Neural progenitor cell (in vitro differentiated cells): ENCODE data around the gene ZNF518B. TPM values are rescaled to one million over a fixed set of nuclear protein-coding genes. Genes with fewer than 3 reads are reported as not detected.

Experiments
- DNase-seq: peaks from one replicate; pipeline ENCODE4 v3.0.0-alpha.2; 2016; ENCODE audit warnings: low spot score
- H2AFZ ChIP-seq: fragments of 200-600 bp; sonication (generic); replicated peaks from 2 replicates; pipeline ENCODE4 v1.6.1; 2016; ENCODE audit warnings: antibody characterized with exemption
- H3F3A ChIP-seq: fragments of 200-600 bp; sonication (generic); 2 replicates; pipeline ENCODE4 v1.6.1; 2016; ENCODE audit warnings: antibody characterized with exemption, low read depth
- H3K27ac ChIP-seq: fragments of 200-600 bp; sonication (generic); 2 replicates; pipeline ENCODE4 v1.5.1; 2016; ENCODE audit warnings: mild to moderate bottlenecking
- H3K27me3 ChIP-seq: fragments of 200-600 bp; sonication (generic); 2 replicates; pipeline ENCODE4 v1.6.1; 2016; ENCODE audit warnings: mild to moderate bottlenecking, moderate library complexity
- H3K36me3 ChIP-seq: fragments of 200-600 bp; sonication (generic); 2 replicates; pipeline ENCODE4 v1.5.1; 2016
- H3K4me1 ChIP-seq: fragments of 200-600 bp; sonication (generic); 2 replicates; pipeline ENCODE4 v1.6.1; 2016; ENCODE audit warnings: mixed run types
- H3K4me2 ChIP-seq: fragments of 200-600 bp; sonication (generic); 2 replicates; pipeline ENCODE4 v1.6.1; 2016
- H3K4me3 ChIP-seq: fragments of 200-600 bp; sonication (generic); 2 replicates; pipeline ENCODE4 v1.5.1; 2016
- H3K79me2 ChIP-seq: fragments of 200-600 bp; sonication (generic); 2 replicates; pipeline ENCODE4 v1.6.1; 2016; ENCODE audit warnings: low read depth
- H3K9ac ChIP-seq: fragments of 200-600 bp; sonication (generic); 2 replicates; pipeline ENCODE4 v1.6.1; 2016
- H3K9me3 ChIP-seq: fragments of 200-600 bp; sonication (generic); 2 replicates; pipeline ENCODE4 v1.5.1; 2016; ENCODE audit warnings: low read depth
- H4K20me1 ChIP-seq: fragments of 200-600 bp; sonication (generic); 2 replicates; pipeline ENCODE4 v1.6.1; 2016; ENCODE audit warnings: low read depth
- H3K27ac Mint-ChIP-seq: 3 replicates; pipeline ENCODE4 v1.8.0; 2021; ENCODE audit warnings: mixed read lengths
- H3K27me3 Mint-ChIP-seq: 2 replicates; pipeline ENCODE4 v1.8.0; 2022; ENCODE audit warnings: low read depth, mild to moderate bottlenecking, inconsistent platforms, moderate library complexity, mixed read lengths; ENCODE audit not compliant: insufficient read depth
- H3K36me3 Mint-ChIP-seq: 3 replicates; pipeline ENCODE4 v1.8.0; 2021; ENCODE audit warnings: mixed read lengths
- H3K4me1 Mint-ChIP-seq: 3 replicates; pipeline ENCODE4 v1.8.0; 2021; ENCODE audit warnings: mixed read lengths
- H3K4me3 Mint-ChIP-seq: 3 replicates; pipeline ENCODE4 v1.8.0; 2021; ENCODE audit warnings: mild to moderate bottlenecking, moderate library complexity, mixed read lengths
- H3K9me3 Mint-ChIP-seq: 3 replicates; pipeline ENCODE4 v1.8.0; 2020; ENCODE audit warnings: mixed read lengths
- EZH2 ChIP-seq: fragments of 200-600 bp; sonication (generic); IDR thresholded peaks from 2 replicates; pipeline ENCODE4 v1.6.1; 2017; ENCODE audit warnings: antibody characterized with exemption, mild to moderate bottlenecking, moderate library complexity
- EZH2phosphoT487 ChIP-seq: fragments of 200-600 bp; sonication (generic); IDR thresholded peaks from 2 replicates; pipeline ENCODE4 v1.6.1; 2017; ENCODE audit warnings: antibody characterized with exemption
- total RNA-seq: library from RNA; depleted of rRNA; stranded (reverse); fragments of >200 nt; gene quantifications from 2 replicates; pipeline ENCODE4 v1.2.3, GENCODE V29; 2015; ENCODE audit warnings: low replicate concordance
- TF ChIP-seq, protein P1 (sequence below): fragments of 200-600 bp; sonication (generic); IDR thresholded peaks from 2 replicates; pipeline ENCODE4 v1.5.1; 2017; ENCODE audit warnings: antibody characterized with exemption, mild to moderate bottlenecking

ZNF518B gene
- total RNA-seq, 1 donor from 2014 or later, result 158 TPM

DNA sequence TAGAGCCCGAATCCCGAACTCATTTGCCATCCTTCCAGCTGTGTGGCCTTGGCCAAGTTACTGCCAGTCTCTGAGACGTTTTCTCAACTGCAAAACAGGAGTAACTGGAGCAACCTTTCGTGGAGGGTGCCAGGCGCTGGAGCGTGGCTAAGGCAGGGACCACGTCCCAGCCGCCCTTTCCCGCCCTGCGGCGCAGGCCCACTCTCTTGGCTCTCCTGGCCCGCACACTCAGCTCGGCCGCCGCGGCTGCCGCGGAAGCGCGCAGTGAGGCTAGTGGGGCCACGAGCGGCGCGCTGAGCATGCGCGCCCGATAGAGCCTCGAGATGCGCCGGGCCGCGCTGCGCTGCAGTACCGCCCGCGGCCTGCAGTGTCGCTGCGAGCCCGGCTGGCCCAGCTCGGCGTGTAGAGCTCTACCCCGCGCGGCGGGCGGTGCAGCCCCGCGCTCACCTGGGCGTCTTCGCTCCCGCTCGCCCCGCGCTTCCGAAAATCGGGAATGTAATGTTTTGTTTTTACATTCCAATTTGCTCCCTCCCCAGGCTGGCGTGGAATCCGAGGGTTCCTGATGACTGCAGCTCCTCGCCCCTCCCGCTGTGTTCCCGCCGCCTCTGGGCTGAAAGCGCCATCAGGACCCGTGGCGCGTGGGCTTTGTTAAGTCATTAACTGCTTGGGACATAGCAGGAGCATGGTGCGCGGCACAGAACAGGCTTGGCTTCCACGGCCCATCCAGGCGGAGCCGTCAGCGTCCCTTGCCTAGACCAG, 4.0 kb upstream of the ZNF518B start:
- no peak overlapping the region for H3K27ac Mint-ChIP-seq
- Histone ChIP-seq H3K27me3 (peaks cover 77% of the 10 kb centered on the region), H3K36me3 (no peaks in the 10 kb centered on the region), H3K9me3 (no peaks in the 10 kb centered on the region), H2AFZ (peak overlapping the region; percentile 98), H3K79me2 (peaks cover 5% of the 10 kb centered on the region), H3K27ac (no peak overlapping the region), H3K4me2 (peak overlapping the region; percentile 80), H3F3A (peaks cover 16% of the 10 kb centered on the region), H3K4me3 (peak overlapping the region; percentile 55), H3K9ac (no peak overlapping the region), H3K4me1 (no peaks in the 10 kb centered on the region), H4K20me1 (no peaks in the 10 kb centered on the region)
- H3K27me3 Mint-ChIP-seq, result peaks cover 12% of the 10 kb centered on the region
- peak overlapping the region; percentile 85 for H3K4me3 Mint-ChIP-seq
- peaks cover 3% of the 10 kb centered on the region for H3K4me1 Mint-ChIP-seq
- TF ChIP-seq, protein P1, sequence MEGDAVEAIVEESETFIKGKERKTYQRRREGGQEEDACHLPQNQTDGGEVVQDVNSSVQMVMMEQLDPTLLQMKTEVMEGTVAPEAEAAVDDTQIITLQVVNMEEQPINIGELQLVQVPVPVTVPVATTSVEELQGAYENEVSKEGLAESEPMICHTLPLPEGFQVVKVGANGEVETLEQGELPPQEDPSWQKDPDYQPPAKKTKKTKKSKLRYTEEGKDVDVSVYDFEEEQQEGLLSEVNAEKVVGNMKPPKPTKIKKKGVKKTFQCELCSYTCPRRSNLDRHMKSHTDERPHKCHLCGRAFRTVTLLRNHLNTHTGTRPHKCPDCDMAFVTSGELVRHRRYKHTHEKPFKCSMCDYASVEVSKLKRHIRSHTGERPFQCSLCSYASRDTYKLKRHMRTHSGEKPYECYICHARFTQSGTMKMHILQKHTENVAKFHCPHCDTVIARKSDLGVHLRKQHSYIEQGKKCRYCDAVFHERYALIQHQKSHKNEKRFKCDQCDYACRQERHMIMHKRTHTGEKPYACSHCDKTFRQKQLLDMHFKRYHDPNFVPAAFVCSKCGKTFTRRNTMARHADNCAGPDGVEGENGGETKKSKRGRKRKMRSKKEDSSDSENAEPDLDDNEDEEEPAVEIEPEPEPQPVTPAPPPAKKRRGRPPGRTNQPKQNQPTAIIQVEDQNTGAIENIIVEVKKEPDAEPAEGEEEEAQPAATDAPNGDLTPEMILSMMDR, result peak; percentile 85
- TF ChIP-seq EZH2phosphoT487, result peak; percentile 47
- TF ChIP-seq EZH2, result peak; percentile 82
- no peaks in the 10 kb centered on the region for H3K36me3 Mint-ChIP-seq
- DNase-seq, result peak; percentile 91
- H3K9me3 Mint-ChIP-seq, result peaks cover 32% of the 10 kb centered on the region

DNA sequence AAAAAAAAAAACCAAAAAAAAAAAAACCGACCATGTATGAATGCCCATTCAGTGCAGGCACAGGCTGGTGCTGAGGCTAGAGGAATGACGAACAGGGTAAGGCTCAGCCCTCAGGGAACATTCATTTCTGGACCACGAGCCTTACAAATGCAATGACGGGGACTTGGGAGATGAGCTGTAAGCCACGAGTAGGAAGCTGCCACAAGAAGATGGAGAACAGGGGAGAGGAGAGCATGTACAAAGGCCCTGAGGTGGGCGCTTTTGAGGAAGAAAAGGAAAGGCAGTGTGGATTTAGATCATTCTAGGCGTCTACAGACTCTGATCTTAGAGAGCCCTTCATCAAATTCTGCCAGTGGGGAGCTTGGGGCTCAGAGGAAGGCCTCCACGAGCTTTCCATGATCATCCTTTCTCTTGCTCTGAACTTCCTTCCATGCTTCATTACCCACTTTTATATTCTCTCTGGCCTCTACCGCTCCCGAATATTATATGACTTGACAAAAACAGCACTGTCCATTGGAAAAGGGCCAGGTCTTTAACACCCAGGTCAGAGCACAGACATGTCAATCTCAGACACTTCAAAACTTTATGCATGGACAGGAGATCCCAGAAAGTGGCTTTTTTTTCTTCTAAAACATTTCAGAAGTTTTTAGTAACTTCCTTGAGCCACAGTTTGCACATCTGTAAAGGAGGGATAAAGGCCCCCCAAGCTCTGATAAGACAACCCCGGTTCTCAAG, 3.3 kb upstream of the ZNF518B start:
- Mint-ChIP-seq H3K9me3 (peaks cover 37% of the 10 kb centered on the region), H3K4me1 (peaks cover 5% of the 10 kb centered on the region), H3K27me3 (peaks cover 14% of the 10 kb centered on the region), H3K4me3 (no peak overlapping the region), H3K36me3 (peaks cover 2% of the 10 kb centered on the region), H3K27ac (no peak overlapping the region)
- Histone ChIP-seq H3K79me2 (peaks cover 13% of the 10 kb centered on the region), H3K4me3 (peak overlapping the region; percentile 55), H3K27ac (no peak overlapping the region), H3K36me3 (no peaks in the 10 kb centered on the region), H3K9ac (no peak overlapping the region), H3K9me3 (no peaks in the 10 kb centered on the region), H3K4me2 (peak overlapping the region; percentile 80), H3F3A (peaks cover 16% of the 10 kb centered on the region), H4K20me1 (peaks cover 5% of the 10 kb centered on the region), H3K27me3 (peaks cover 77% of the 10 kb centered on the region), H2AFZ (peak overlapping the region; percentile 98), H3K4me1 (peaks cover 6% of the 10 kb centered on the region)
- no peak for DNase-seq
- TF ChIP-seq EZH2 (no peak), EZH2phosphoT487 (no peak)
- TF ChIP-seq, protein P1, result no peak

DNA sequence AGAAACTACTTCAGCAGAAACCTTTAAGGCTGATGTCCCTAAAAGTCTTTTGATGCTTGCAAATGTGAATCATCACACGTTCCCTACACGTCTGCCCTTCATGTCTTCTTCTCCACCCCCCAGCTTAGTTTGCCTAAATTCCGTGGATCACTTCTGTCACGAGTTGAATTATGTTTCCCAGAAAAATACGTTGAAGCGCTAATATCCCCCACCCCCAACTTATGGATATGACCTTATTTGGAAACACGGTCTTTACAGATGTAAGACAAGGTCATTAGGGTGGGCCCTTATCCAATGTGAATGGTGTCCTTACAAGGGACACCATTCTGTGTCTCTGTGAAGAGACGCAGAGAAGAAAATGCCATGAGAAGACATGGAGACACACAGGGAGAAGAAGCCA, 2.1 kb upstream of the ZNF518B start:
- no peak for DNase-seq
- Histone ChIP-seq H3F3A (peaks cover 16% of the 10 kb centered on the region), H2AFZ (no peak overlapping the region), H3K9me3 (no peaks in the 10 kb centered on the region), H3K4me3 (no peak overlapping the region), H3K79me2 (peaks cover 25% of the 10 kb centered on the region), H3K36me3 (no peaks in the 10 kb centered on the region), H3K4me1 (peaks cover 16% of the 10 kb centered on the region), H3K9ac (no peak overlapping the region), H3K27ac (no peak overlapping the region), H4K20me1 (peaks cover 17% of the 10 kb centered on the region), H3K27me3 (peaks cover 70% of the 10 kb centered on the region), H3K4me2 (no peak overlapping the region)
- Mint-ChIP-seq H3K27ac (no peak overlapping the region), H3K9me3 (peaks cover 40% of the 10 kb centered on the region), H3K27me3 (peaks cover 14% of the 10 kb centered on the region), H3K4me1 (peaks cover 8% of the 10 kb centered on the region), H3K4me3 (no peak overlapping the region), H3K36me3 (peaks cover 13% of the 10 kb centered on the region)
- TF ChIP-seq, protein P1, result no peak
- TF ChIP-seq EZH2 (no peak), EZH2phosphoT487 (no peak)
